GM12878 (cell line): ENCODE measurements around the gene MEN1. TPM values are rescaled to one million over a fixed set of nuclear protein-coding genes. Genes with fewer than 3 reads are reported as not detected.

ENCODE experiments used
- ATAC-seq: fragments of 200-7000 bp; cut with Tn5 transposase; 3 replicates; pipeline ENCODE4 v1.9.1; 2020; ENCODE audit warnings: mild to moderate bottlenecking, moderate library complexity
- BruUV-seq: library from RNA; stranded (reverse); fragments of 400-500 nt; replicated peaks from 2 replicates; lab custom pipeline; 2021; lab: Mats Ljungman, UMichigan
- CTCF ChIA-PET: fragments of 300-600 bp; sonication (Branson Sonifier 250); formaldehyde crosslinking; extraction: SDS; loops from one replicate; lab custom pipeline; 2021; ENCODE audit warnings: inconsistent platforms; lab: Yijun Ruan, JAX
- POLR2A ChIA-PET: fragments of 350-600 bp; formaldehyde crosslinking; extraction: SDS; loops from one replicate; lab custom pipeline; 2021; ENCODE audit warnings: inconsistent platforms; lab: Charles Lee
- RAD21 ChIA-PET: fragments of 300-600 bp; sonication (Branson Sonifier 250); formaldehyde crosslinking; loops from one replicate; lab custom pipeline; 2023; ENCODE audit warnings: antibody characterized with exemption; ENCODE audit not compliant: unreplicated experiment; lab: Charles Lee
- SMC1A ChIA-PET: fragments of 300-600 bp; sonication (Branson Sonifier 250); formaldehyde crosslinking; loops from one replicate; lab custom pipeline; 2023; ENCODE audit not compliant: unreplicated experiment, uncharacterized antibody; lab: Charles Lee
- DNase-seq: peaks from one replicate; pipeline ENCODE4 v3.0.0-alpha.2; 2011; ENCODE audit warnings: low read depth, low spot score
- FAIRE-seq: peaks from 3 replicates; lab custom pipeline; 2011; peaks lifted over from hg19 to GRCh38; lab: Jason Lieb, UNC
- H2AFZ ChIP-seq: 2 replicates; pipeline ENCODE4 v1.6.0; 2011; ENCODE audit warnings: low read depth, low read length, control low read depth; ENCODE audit not compliant: control insufficient read depth
- H3K27ac ChIP-seq: 2 replicates; pipeline ENCODE4 v1.5.1; 2011; ENCODE audit warnings: control low read depth; ENCODE audit not compliant: control insufficient read depth, insufficient read depth
- H3K27me3 ChIP-seq, 2 experiments: replicated peaks in 1 of 2; 2 replicates each; pipeline versions ENCODE4 v1.6.0 to v1.6.1; 2011; ENCODE audit warnings: low read length in 1 of 2; ENCODE audit not compliant: control insufficient read depth in 2 of 2, insufficient read depth in 2 of 2
- H3K36me3 ChIP-seq, 2 experiments: 2 replicates each; pipeline ENCODE4 v1.5.1; 2011; ENCODE audit warnings: low read length in 1 of 2; ENCODE audit not compliant: control insufficient read depth in 2 of 2, insufficient read depth in 2 of 2
- H3K4me1 ChIP-seq: 2 replicates; pipeline ENCODE4 v1.6.1; 2011; ENCODE audit warnings: mild to moderate bottlenecking, low read length, moderate library complexity, mixed read lengths; ENCODE audit not compliant: control insufficient read depth, insufficient read depth
- H3K4me2 ChIP-seq: 2 replicates; pipeline ENCODE4 v1.6.0; 2011; ENCODE audit warnings: control low read depth; ENCODE audit not compliant: control insufficient read depth, insufficient read depth
- H3K4me3 ChIP-seq: fragments of 200-600 bp; sonication (generic); 2 replicates; pipeline ENCODE4 v1.5.1; 2016
- H3K79me2 ChIP-seq: 2 replicates; pipeline ENCODE4 v1.6.0; 2011; ENCODE audit warnings: low read length; ENCODE audit not compliant: control insufficient read depth, insufficient read depth
- H3K9ac ChIP-seq: 2 replicates; pipeline ENCODE4 v1.8.0; 2011; ENCODE audit warnings: low read length, control low read depth, mixed read lengths; ENCODE audit not compliant: control insufficient read depth, insufficient read depth
- H3K9me3 ChIP-seq: replicated peaks from 3 replicates; pipeline ENCODE4 v1.5.1; 2011; ENCODE audit warnings: mild to moderate bottlenecking, low read length; ENCODE audit not compliant: control insufficient read depth, insufficient read depth
- H4K20me1 ChIP-seq: 2 replicates; pipeline ENCODE4 v1.6.0; 2011; ENCODE audit not compliant: control insufficient read depth, insufficient read depth
- BACH1 ChIP-seq: fragments of 450-650 bp; IDR thresholded peaks from 2 replicates; pipeline ENCODE4 v1.6.1; 2017; ENCODE audit warnings: mild to moderate bottlenecking, borderline replicate concordance
- BMI1 ChIP-seq: fragments of 450-650 bp; IDR thresholded peaks from 2 replicates; pipeline ENCODE4 v1.6.1; 2016; ENCODE audit warnings: mild to moderate bottlenecking, moderate library complexity, borderline replicate concordance
- BRCA1 ChIP-seq: IDR thresholded peaks from 2 replicates; pipeline ENCODE4 v1.6.1; 2011; ENCODE audit warnings: low read depth, low read length, improper control_type of control experiment
- CHD2 ChIP-seq: IDR thresholded peaks from 2 replicates; pipeline ENCODE4 v1.6.1; 2011; ENCODE audit warnings: low read depth, low read length, improper control_type of control experiment, borderline replicate concordance
- EP300 ChIP-seq, 2 experiments: fragments of 150-350 bp in 1 of 2; IDR thresholded peaks; 2 replicates each; pipeline ENCODE4 v1.6.1; 2011 to 2012; ENCODE audit warnings: low read depth in 2 of 2, low read length in 2 of 2, borderline replicate concordance in 1 of 2, improper control_type of control experiment in 1 of 2, inconsistent platforms in 1 of 2; ENCODE audit not compliant: control insufficient read depth in 1 of 2
- KDM1A ChIP-seq: fragments of 200-600 bp; sonication (generic); IDR thresholded peaks from 2 replicates; pipeline ENCODE4 v1.6.1; 2016; ENCODE audit warnings: borderline replicate concordance
- MEF2B ChIP-seq: fragments of 450-650 bp; IDR thresholded peaks from 2 replicates; pipeline ENCODE4 v1.6.1; 2018; ENCODE audit warnings: mild to moderate bottlenecking, moderate library complexity; ENCODE audit not compliant: partially characterized antibody, poor library complexity, severe bottlenecking
- PAX5 ChIP-seq: IDR thresholded peaks from 2 replicates; pipeline ENCODE4 v1.6.1; 2011; ENCODE audit warnings: low read depth, low read length, borderline replicate concordance
- POLR2A ChIP-seq: IDR thresholded peaks from 2 replicates; pipeline ENCODE4 v1.6.1; 2011; ENCODE audit warnings: low read depth, mild to moderate bottlenecking, low read length
- SIX5 ChIP-seq: IDR thresholded peaks from 2 replicates; pipeline ENCODE4 v1.6.1; 2011; ENCODE audit warnings: mild to moderate bottlenecking, low read depth, low read length, moderate library complexity; ENCODE audit not compliant: severe bottlenecking
- SMAD5 ChIP-seq: IDR thresholded peaks from 2 replicates; pipeline ENCODE4 v1.6.1; 2016; ENCODE audit warnings: antibody characterized with exemption, low read depth
- TCF3 ChIP-seq: IDR thresholded peaks from 2 replicates; pipeline ENCODE4 v1.6.1; 2012; ENCODE audit warnings: low read depth, mild to moderate bottlenecking, low read length, borderline replicate concordance; ENCODE audit not compliant: insufficient read depth
- WRNIP1 ChIP-seq: IDR thresholded peaks from 2 replicates; pipeline ENCODE4 v1.6.1; 2011; ENCODE audit warnings: low read depth, low read length, improper control_type of control experiment, borderline replicate concordance
- ZBED1 ChIP-seq: IDR thresholded peaks from 2 replicates; pipeline ENCODE4 v1.6.1; 2016; ENCODE audit warnings: borderline replicate concordance
- ZNF207 ChIP-seq: fragments of 450-650 bp; IDR thresholded peaks from 2 replicates; pipeline ENCODE4 v1.6.1; 2014; ENCODE audit warnings: antibody characterized with exemption, mild to moderate bottlenecking, borderline replicate concordance
- ZNF217 ChIP-seq: fragments of 450-650 bp; IDR thresholded peaks from 2 replicates; pipeline ENCODE4 v1.6.1; 2017; ENCODE audit warnings: antibody characterized with exemption, mild to moderate bottlenecking
- ZNF622 ChIP-seq: fragments of 450-650 bp; IDR thresholded peaks from 2 replicates; pipeline ENCODE4 v1.6.1; 2017; ENCODE audit warnings: mild to moderate bottlenecking, inconsistent platforms
- ZSCAN29 ChIP-seq: fragments of 450-650 bp; IDR thresholded peaks from 2 replicates; pipeline ENCODE4 v1.6.1; 2017; ENCODE audit warnings: mild to moderate bottlenecking, moderate library complexity
- WGBS: methylation state at CpG from one replicate; pipeline ENCODE4 v1.1.6; 2016; ENCODE audit warnings: low lambda C conversion rate; ENCODE audit not compliant: insufficient replicate concordance, insufficient coverage; ENCODE audit errors: missing lambda C conversion rate; 5-methylcytosine and 5-hydroxymethylcytosine counted together
- in situ Hi-C: fragments of 300-500 bp; cut with MboI; formaldehyde crosslinking; loops from 9 replicates; pipeline ENCODE4 v1.14.3; 2018; ENCODE audit warnings: mixed read lengths
- intact Hi-C: fragments of 100-400 bp; cut with micrococcal nuclease; formaldehyde crosslinking; loops from one replicate; pipeline ENCODE4 v1.14.2; 2022; ENCODE audit not compliant: unreplicated experiment
- polyA plus RNA-seq, 11 experiments: library from polyadenylated mRNA; depleted of rRNA in 4 of 11; unstranded in 6 of 11; stranded (reverse) in 5 of 11; fragments of >200 nt; fragmentation: Nextera tagmentation in 4 of 11; fragmentation: Illumina TruSeq in 1 of 11; extraction: Ambion mirVana in 4 of 11; extraction: Trizol in 1 of 11; gene quantifications; 1 replicate in 1 of 11; 2 replicates in 10 of 11; pipeline versions ENCODE4 v1.2.1 to v1.2.3, GENCODE V29; 2011 to 2016; ENCODE audit warnings: inconsistent platforms in 2 of 11, missing spikeins in 2 of 11, low read depth in 1 of 11
- total RNA-seq, 4 experiments: library from RNA; depleted of rRNA in 3 of 4; stranded (reverse); fragments of >200 nt in 3 of 4; fragmentation: Illumina TruSeq in 1 of 4; extraction: Trizol in 1 of 4; gene quantifications; 2 replicates each; pipeline versions ENCODE4 v1.2.1 to v1.2.3, GENCODE V29; 2013 to 2021
- TF ChIP-seq, protein P1 (sequence below): IDR thresholded peaks from 2 replicates; pipeline ENCODE4 v1.6.1; 2011; ENCODE audit warnings: borderline replicate concordance, low read depth, mild to moderate bottlenecking, moderate library complexity, low read length; ENCODE audit not compliant: insufficient read depth, poor library complexity, severe bottlenecking
- TF ChIP-seq, protein P2 (sequence below): IDR thresholded peaks from 2 replicates; pipeline ENCODE4 v1.6.1; 2011; ENCODE audit warnings: borderline replicate concordance, low read depth, mild to moderate bottlenecking, moderate library complexity, mixed read lengths, low read length; ENCODE audit not compliant: insufficient read depth; ENCODE audit errors: extremely low read length
- TF ChIP-seq, protein P3 (sequence below): IDR thresholded peaks from 2 replicates; pipeline ENCODE4 v1.6.1; 2012; ENCODE audit warnings: low read depth, low read length, improper control_type of control experiment

Gene MEN1
- total and polyA plus RNA-seq, 10 of the 15 experiments (the other 5 are each of a cell fraction or from before 2014, with no cell fraction given), result 2.5 to 39.7 (median 20.7) TPM

DNA sequence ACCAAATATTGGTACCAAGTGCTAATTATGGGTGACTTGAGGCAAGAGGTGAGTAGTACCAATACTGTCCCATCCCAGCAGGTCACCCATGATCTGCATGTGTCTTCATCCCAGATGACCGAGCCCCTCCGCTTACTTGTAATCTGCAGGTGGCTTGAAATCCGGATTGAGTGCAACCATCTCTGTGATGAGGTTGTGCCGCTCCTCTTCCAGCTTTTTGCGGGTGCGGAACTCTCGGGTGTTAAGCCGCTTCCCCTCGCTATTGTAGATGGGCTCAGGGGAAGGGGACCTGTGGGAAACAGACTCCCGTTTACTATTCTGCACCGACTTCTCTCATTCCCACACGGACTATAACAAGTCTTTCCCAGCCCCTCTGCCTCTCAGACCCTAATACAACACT lies 40.2 kb downstream of the MEN1 start (continued):
- TF ChIP-seq, protein P1, sequence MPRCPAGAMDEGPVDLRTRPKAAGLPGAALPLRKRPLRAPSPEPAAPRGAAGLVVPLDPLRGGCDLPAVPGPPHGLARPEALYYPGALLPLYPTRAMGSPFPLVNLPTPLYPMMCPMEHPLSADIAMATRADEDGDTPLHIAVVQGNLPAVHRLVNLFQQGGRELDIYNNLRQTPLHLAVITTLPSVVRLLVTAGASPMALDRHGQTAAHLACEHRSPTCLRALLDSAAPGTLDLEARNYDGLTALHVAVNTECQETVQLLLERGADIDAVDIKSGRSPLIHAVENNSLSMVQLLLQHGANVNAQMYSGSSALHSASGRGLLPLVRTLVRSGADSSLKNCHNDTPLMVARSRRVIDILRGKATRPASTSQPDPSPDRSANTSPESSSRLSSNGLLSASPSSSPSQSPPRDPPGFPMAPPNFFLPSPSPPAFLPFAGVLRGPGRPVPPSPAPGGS, result no peak
- no peak for TF ChIP-seq PAX5
- no peak for TF ChIP-seq SIX5
- no peak for TF ChIP-seq ZNF622
- no peak for TF ChIP-seq ZNF217
- no peak for TF ChIP-seq ZNF207
- 0 out of 2 replicates have a peak, but pooled peaks have one; percentile 19 for TF ChIP-seq BACH1
- TF ChIP-seq, all 136 proteins: peak for 2

DNA sequence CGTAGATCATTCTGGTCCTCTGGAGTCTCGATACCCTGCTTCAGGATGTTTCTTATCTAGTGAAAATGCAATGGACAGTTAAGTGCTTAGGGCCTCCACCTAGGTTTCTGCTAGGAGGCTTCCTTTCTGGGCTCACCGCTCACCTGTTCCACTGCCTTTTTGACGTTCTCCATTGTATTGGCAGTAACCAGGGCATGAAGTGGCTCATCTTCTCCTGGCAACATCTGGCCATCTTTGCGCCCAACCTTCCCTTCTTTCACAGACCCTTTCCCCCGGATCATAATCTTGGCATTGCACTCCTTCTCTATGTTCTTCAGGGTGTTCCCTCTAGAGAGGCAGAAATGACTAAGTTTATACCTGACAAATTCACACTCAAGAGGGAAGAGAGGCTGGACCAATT lies 41.1 kb downstream of the MEN1 start:
- BruUV-seq, result no TSS peak
- Histone ChIP-seq H3K79me2 (peaks cover 37% of the 10 kb centered on the region), H3K27ac (no peak overlapping the region), H3K4me2 (no peak overlapping the region), H3K27me3 (no peaks in the 10 kb centered on the region), H3K9ac (no peak overlapping the region), H3K4me1 (peaks cover 29% of the 10 kb centered on the region), H2AFZ (no peak overlapping the region), H4K20me1 (peaks cover 28% of the 10 kb centered on the region), H3K9me3 (no peaks in the 10 kb centered on the region), H3K36me3 (peaks cover 46 to 69% of the 10 kb centered on the region in 2 experiments), H3K4me3 (no peak overlapping the region)
- no peak for ATAC-seq
- in situ Hi-C loops, result no loop called here
- ChIA-PET RAD21 (no interaction called here), SMC1A (no interaction called here), CTCF (interaction anchor here (0.5 to 0.7 kb wide), 2 partner anchors 9 to 80 kb away, joined by 3 read pairs; partner anchors contain the start of gene SF1), POLR2A (no interaction called here)
- no peak for FAIRE-seq
- 90% methylated on average over 6 of the region's 6 CpGs for WGBS
- intact Hi-C loops, result no loop called here
- DNase-seq, result no peak
- no peak for TF ChIP-seq CHD2
- TF ChIP-seq, protein P2, sequence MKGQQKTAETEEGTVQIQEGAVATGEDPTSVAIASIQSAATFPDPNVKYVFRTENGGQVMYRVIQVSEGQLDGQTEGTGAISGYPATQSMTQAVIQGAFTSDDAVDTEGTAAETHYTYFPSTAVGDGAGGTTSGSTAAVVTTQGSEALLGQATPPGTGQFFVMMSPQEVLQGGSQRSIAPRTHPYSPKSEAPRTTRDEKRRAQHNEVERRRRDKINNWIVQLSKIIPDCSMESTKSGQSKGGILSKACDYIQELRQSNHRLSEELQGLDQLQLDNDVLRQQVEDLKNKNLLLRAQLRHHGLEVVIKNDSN, result no peak
- TF ChIP-seq POLR2A, result no peak; the same call in none of the 2 replicates
- TF ChIP-seq MEF2B, result no peak
- TF ChIP-seq BMI1, result no peak
- TF ChIP-seq SIX5, result no peak
- TF ChIP-seq WRNIP1, result no peak
- no peak for TF ChIP-seq TCF3
- no peak for TF ChIP-seq BRCA1
- TF ChIP-seq, protein P3, sequence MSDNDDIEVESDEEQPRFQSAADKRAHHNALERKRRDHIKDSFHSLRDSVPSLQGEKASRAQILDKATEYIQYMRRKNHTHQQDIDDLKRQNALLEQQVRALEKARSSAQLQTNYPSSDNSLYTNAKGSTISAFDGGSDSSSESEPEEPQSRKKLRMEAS, result no peak
- TF ChIP-seq, protein P1, result no peak
- TF ChIP-seq KDM1A, result no peak
- no peak for TF ChIP-seq ZBED1
- no peak for TF ChIP-seq SMAD5
- no peak for TF ChIP-seq EP300 (IDR thresholded peaks at IDR 0.05; ENCODE audit: borderline replicate concordance in 1 of 2, control insufficient read depth in 1 of 2, low read depth in 2 of 2, low read length in 2 of 2)
- TF ChIP-seq ZSCAN29, result no peak
